ENCODE data around the gene DLL3. TPM values are rescaled to one million over a fixed set of nuclear protein-coding genes. Genes with fewer than 3 reads are reported as not detected.
A peak's percentile ranks its signal among the peaks of the same experiment; 100 is the strongest.

The DLL3 gene
- total RNA-seq, 4 donors from 2014 or later = not detected

DNA sequence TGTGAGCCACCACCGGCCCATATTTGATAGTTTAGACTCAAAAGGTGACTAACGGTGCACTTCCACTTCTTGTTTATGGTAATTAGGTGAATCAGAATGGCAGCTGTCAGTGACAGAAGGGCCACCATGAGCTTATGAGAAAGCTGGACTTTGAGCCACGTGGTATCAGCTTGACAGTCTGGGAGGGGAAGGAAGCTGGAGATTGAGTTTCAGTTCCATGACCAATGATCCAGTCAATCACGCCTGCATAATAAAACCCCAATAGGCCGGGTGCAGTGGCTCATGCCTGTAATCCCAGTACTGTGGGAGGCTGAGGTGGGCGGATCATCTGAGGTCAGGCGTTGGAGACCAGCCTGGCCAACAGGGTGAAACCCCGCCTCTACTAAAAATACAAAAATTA, 25.7 kb downstream of the DLL3 start:
- peaks cover 0 to 13% of the 10 kb centered on the region in 2 donors for H3K36me3 ChIP-seq
- H3K4me1 ChIP-seq = peaks cover 0 to 2% (median 0%) of the 10 kb centered on the region in 3 donors
- H3K4me3 ChIP-seq = no peak overlapping the region
- H3K27me3 ChIP-seq = no peaks in the 10 kb centered on the region
- H3K9me3 ChIP-seq = no peaks in the 10 kb centered on the region
- TF ChIP-seq POLR2A (IDR thresholded peaks at IDR 0.05) (no peak), EP300 (IDR thresholded peaks at IDR 0.05) (no peak), POLR2AphosphoS5 (IDR thresholded peaks at IDR 0.05) (no peak)
- TF ChIP-seq, protein P1, sequence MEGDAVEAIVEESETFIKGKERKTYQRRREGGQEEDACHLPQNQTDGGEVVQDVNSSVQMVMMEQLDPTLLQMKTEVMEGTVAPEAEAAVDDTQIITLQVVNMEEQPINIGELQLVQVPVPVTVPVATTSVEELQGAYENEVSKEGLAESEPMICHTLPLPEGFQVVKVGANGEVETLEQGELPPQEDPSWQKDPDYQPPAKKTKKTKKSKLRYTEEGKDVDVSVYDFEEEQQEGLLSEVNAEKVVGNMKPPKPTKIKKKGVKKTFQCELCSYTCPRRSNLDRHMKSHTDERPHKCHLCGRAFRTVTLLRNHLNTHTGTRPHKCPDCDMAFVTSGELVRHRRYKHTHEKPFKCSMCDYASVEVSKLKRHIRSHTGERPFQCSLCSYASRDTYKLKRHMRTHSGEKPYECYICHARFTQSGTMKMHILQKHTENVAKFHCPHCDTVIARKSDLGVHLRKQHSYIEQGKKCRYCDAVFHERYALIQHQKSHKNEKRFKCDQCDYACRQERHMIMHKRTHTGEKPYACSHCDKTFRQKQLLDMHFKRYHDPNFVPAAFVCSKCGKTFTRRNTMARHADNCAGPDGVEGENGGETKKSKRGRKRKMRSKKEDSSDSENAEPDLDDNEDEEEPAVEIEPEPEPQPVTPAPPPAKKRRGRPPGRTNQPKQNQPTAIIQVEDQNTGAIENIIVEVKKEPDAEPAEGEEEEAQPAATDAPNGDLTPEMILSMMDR (IDR thresholded peaks at IDR 0.05) = no peak
- ATAC-seq = no peak
- 79 to 90% methylated on average over 4 to 5 of the region's 8 CpGs for WGBS, 2 donors (ENCODE audit: low coverage in 1 of 2)
- H3K27ac ChIP-seq = no peak overlapping the region

DNA sequence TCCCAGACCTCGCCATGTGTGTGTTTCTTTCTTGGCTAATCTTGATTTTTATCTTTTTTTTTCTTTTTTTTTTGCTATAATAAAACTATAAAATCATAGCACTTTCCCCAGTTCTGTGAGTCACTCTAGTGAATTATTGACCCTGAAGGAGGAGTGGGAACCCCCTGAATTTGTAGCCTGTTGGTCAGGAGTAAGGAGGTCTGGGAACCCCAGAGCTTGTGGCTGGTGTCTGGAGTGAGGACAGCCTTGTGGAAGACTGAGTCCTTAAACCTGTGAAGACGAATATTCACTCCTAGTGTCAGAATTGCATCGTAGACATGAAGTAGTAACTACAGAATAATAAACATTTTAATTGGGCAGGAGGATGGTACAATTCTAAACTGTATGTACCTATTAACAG, 26.5 kb downstream of the DLL3 start:
- no peak for ATAC-seq
- WGBS, 2 donors (ENCODE audit: low coverage in 1 of 2) = 90 to 94% methylated on average over 3 of the region's 3 CpGs
- Histone ChIP-seq H3K4me3 (no peak overlapping the region), H3K36me3 (peaks cover 0 to 16% of the 10 kb centered on the region in 2 donors), H3K27ac (no peak overlapping the region), H3K27me3 (no peaks in the 10 kb centered on the region), H3K4me1 (peaks cover 0 to 9% (median 0%) of the 10 kb centered on the region in 3 donors), H3K9me3 (no peaks in the 10 kb centered on the region)
- TF ChIP-seq POLR2AphosphoS5 (IDR thresholded peaks at IDR 0.05) (no peak), POLR2A (IDR thresholded peaks at IDR 0.05) (no peak), EP300 (IDR thresholded peaks at IDR 0.05) (no peak)
- TF ChIP-seq, protein P1 (IDR thresholded peaks at IDR 0.05) = no peak

DNA sequence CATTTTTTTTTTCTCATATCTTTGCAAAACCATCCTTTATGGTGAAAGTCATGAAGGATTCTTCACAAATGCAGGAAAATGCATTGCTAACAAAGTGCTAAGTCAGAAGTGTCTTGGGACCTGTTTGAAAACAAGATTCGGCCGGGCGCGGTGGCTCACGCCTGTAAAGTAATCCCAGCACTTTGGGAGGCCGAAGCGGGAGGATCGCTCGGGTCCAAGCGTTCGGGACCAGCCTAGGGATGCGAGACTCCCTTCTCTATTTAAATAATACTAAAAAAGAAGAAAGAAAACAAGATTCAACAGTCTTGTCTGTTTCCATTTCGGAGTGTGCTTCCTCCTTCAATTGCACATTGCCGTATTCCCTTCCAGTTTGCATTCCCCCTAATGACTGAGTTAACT, 33.1 kb downstream of the DLL3 start:
- WGBS, 2 donors (ENCODE audit: low coverage in 1 of 2) = 16 to 27% methylated on average over 14 of the region's 14 CpGs
- Histone ChIP-seq H3K4me1 (peaks cover 0 to 33% (median 12%) of the 10 kb centered on the region in 3 donors), H3K9me3 (no peaks in the 10 kb centered on the region), H3K4me3 (peak overlapping the region; percentile 70 to 88), H3K27ac (peak overlapping the region; percentile 55 to 94 (median 90)), H3K27me3 (no peaks in the 10 kb centered on the region), H3K36me3 (peaks cover 0 to 12% of the 10 kb centered on the region in 2 donors)
- TF ChIP-seq, protein P1 (IDR thresholded peaks at IDR 0.05) = no peak
- TF ChIP-seq POLR2AphosphoS5 (IDR thresholded peaks at IDR 0.05) (no peak), EP300 (IDR thresholded peaks at IDR 0.05) (no peak), POLR2A (IDR thresholded peaks at IDR 0.05) (no peak)
- no peak for ATAC-seq

DNA sequence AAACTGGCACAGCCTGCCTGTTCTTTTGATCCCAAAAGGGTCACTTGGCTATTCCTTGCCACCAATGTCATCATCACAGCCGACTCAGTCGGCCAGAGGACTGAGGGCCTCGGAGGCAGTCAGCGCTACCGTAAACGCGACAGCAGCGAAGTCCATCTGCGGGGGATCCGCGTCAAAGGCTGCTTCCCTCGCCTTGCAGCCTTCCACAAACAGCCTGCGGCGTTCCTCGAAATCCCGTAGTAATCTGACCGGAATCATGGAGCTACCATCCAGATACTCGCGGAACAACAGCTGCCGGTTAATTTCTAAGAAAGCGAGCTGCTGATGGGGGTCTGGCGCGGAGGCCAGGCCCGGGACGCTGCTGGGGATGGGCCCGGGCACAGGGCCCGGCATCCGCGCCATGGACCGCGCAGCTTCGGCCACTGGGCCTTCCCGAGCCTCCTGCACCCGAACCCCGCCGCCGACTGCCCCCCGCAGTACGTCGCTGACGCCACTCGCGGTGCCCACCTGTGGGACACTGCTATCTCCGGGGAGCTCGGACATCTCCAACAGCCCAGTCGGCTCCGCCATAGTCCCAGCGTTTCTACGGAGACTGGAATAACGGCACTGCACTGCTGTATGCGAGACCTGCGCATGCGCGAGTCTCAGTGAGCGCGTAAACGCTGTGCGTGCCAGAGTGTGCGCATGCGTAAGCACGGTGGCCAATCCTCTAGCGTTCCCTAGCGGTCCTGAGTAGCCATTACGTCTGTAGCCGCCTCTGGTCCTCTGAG, 33.7 kb downstream of the DLL3 start, which contains the start of gene EID2B:
TSS of gene EID2B (minus strand) at position 620 of the 770 bp plus-strand sequence. CDS start at position 570, 50 bp downstream.
- no peaks in the 10 kb centered on the region for H3K9me3 ChIP-seq
- TF ChIP-seq POLR2A (IDR thresholded peaks at IDR 0.05) = peak; percentile 60 to 70
- no peak for TF ChIP-seq EP300 (IDR thresholded peaks at IDR 0.05)
- peak; percentile 78 for TF ChIP-seq POLR2AphosphoS5 (IDR thresholded peaks at IDR 0.05)
- TF ChIP-seq, protein P1 (IDR thresholded peaks at IDR 0.05) = peak; percentile 95 to 99 (median 98)
- H3K36me3 ChIP-seq = peaks cover 0 to 11% of the 10 kb centered on the region in 2 donors
- H3K27me3 ChIP-seq = no peaks in the 10 kb centered on the region
- peaks cover 0 to 37% (median 12%) of the 10 kb centered on the region in 3 donors for H3K4me1 ChIP-seq
- H3K27ac ChIP-seq = peak within 1 kb of the TSS; percentile 55 to 94 (median 90)
- ATAC-seq = peak; percentile 99
- H3K4me3 ChIP-seq = peak within 1 kb of the TSS; percentile 70 to 88
- 0% methylated on average over 4 to 16 of the region's 65 CpGs for WGBS, 2 donors (ENCODE audit: low coverage in 1 of 2)
